ENCODE measurements around the gene SETD7. TPM values are rescaled to one million over a fixed set of nuclear protein-coding genes. Genes with fewer than 3 reads are reported as not detected.
A peak's percentile ranks its signal among the peaks of the same experiment; 100 is the strongest.

The SETD7 gene
- total RNA-seq, 1 donor from 2014 or later = 39.4 TPM

DNA sequence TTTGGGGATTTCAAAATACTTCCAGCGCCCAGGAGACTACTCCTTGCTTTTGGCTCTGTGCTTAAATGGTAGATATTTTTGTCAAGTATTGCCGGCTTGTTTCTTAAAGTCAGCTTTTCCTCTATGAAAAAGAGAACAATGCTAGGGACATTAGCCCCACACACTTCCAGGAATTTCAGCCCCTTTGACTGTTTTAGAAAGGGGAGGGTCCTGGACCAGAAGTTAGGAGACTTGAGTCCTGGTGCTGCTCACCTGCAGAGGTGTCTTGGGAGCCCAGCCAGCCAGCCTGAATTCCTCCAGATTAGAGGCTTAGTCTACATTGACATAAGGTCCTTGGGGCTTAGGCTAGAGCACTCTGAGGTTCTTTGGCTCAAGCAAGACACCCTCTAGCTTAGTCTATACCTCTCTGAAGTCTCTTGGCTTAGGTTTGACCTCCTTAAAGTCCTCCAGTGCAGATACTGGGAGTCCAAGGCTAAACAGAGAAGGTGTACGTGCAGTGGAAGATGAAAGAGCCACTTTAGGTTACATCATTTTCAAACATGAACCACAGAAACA is 1.6 kb upstream of the SETD7 start:
- Histone ChIP-seq H3K36me3 (no peaks in the 10 kb centered on the region), H3K9me3 (no peaks in the 10 kb centered on the region), H3K27ac (peak overlapping the region; percentile 99), H3K4me1 (peaks cover 63% of the 10 kb centered on the region), H3K27me3 (ENCODE audit: low read depth) (no peaks in the 10 kb centered on the region), H3K4me3 (peak overlapping the region; percentile 79)
- ATAC-seq = no peak
- intact Hi-C loops (cut with DNase I) = no loop called here
- TF ChIP-seq, protein P1, sequence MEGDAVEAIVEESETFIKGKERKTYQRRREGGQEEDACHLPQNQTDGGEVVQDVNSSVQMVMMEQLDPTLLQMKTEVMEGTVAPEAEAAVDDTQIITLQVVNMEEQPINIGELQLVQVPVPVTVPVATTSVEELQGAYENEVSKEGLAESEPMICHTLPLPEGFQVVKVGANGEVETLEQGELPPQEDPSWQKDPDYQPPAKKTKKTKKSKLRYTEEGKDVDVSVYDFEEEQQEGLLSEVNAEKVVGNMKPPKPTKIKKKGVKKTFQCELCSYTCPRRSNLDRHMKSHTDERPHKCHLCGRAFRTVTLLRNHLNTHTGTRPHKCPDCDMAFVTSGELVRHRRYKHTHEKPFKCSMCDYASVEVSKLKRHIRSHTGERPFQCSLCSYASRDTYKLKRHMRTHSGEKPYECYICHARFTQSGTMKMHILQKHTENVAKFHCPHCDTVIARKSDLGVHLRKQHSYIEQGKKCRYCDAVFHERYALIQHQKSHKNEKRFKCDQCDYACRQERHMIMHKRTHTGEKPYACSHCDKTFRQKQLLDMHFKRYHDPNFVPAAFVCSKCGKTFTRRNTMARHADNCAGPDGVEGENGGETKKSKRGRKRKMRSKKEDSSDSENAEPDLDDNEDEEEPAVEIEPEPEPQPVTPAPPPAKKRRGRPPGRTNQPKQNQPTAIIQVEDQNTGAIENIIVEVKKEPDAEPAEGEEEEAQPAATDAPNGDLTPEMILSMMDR (IDR thresholded peaks at IDR 0.05) = no peak
- peak; percentile 51 for DNase-seq

DNA sequence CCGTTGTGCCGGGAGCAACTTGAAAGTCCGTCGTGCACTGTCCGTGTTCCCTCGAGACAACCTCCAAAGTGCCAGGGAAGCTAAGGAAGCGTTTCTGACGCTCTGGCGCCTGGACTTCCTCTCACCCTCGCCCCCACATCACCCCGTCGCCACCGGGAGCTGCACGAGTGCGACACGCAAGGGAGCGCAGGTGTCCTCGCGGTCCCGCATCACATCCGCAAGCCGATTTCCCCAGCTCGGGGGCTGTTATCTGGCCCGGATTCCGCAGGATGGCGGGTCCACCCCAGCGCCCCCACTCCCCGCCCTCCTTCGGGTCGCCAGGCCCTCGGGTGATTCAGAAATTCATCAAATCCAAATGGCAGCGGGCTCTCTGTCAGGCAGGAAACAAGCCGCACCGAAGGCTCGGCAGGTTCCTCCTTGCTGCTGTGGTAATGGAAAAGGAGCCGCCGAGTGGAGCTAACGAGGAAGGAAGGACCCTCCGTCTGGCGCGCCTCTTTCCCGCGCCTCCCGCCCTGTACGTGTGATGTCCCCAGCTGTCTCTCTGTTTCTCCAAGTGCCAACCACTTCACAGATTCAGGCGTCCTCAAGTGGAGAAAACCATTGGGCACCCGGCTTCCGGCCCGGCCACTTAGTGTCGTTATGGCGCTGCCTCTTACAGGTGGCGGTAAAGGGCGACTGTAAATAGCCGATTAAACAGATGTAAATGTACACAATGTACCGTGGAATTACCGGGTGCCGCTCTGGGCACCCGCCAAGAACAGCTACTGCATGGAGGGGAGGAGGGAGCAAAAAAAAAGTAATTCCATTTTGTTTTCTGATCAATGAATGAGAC is 921 bp upstream of the SETD7 start:
- H3K4me1 ChIP-seq = peaks cover 70% of the 10 kb centered on the region
- H3K4me3 ChIP-seq = peak overlapping the region; percentile 79
- ATAC-seq = peak; percentile 51 to 63
- H3K36me3 ChIP-seq = no peaks in the 10 kb centered on the region
- H3K27ac ChIP-seq = peak overlapping the region; percentile 99
- peak; percentile 80 for DNase-seq
- no peaks in the 10 kb centered on the region for H3K9me3 ChIP-seq
- intact Hi-C loops (cut with DNase I) = no loop called here
- no peaks in the 10 kb centered on the region for H3K27me3 ChIP-seq (ENCODE audit: low read depth)
- TF ChIP-seq, protein P1 (IDR thresholded peaks at IDR 0.05) = no peak

DNA sequence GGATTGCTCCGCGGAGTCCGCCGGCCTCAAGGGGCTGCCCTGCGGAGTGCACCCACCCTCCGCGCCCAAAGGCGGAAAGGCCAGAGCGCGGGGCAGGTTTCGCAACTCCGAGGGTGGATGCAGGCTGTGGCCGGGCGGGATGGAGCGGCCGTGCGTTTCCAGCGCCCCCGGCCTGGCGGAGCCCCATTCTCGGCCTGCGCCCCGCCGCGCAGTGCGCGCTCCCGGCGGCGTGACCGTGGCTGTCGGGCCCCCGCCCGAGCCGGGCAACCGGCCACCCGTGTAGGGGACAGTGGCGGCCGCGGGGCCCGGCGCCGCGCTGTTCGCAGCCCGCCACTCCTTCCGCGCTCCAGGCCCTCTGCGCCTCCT is 331 bp downstream of the SETD7 start:
- H3K4me3 ChIP-seq = peak overlapping the region; percentile 79
- no peaks in the 10 kb centered on the region for H3K9me3 ChIP-seq
- H3K27me3 ChIP-seq (ENCODE audit: low read depth) = no peaks in the 10 kb centered on the region
- peak overlapping the region; percentile 99 for H3K27ac ChIP-seq
- no peaks in the 10 kb centered on the region for H3K36me3 ChIP-seq
- H3K4me1 ChIP-seq = peaks cover 76% of the 10 kb centered on the region
- intact Hi-C loops (cut with DNase I) = no loop called here
- TF ChIP-seq, protein P1 (IDR thresholded peaks at IDR 0.05) = no peak
- ATAC-seq (peak; percentile 54 to 58), DNase-seq (peak; percentile 76)

DNA sequence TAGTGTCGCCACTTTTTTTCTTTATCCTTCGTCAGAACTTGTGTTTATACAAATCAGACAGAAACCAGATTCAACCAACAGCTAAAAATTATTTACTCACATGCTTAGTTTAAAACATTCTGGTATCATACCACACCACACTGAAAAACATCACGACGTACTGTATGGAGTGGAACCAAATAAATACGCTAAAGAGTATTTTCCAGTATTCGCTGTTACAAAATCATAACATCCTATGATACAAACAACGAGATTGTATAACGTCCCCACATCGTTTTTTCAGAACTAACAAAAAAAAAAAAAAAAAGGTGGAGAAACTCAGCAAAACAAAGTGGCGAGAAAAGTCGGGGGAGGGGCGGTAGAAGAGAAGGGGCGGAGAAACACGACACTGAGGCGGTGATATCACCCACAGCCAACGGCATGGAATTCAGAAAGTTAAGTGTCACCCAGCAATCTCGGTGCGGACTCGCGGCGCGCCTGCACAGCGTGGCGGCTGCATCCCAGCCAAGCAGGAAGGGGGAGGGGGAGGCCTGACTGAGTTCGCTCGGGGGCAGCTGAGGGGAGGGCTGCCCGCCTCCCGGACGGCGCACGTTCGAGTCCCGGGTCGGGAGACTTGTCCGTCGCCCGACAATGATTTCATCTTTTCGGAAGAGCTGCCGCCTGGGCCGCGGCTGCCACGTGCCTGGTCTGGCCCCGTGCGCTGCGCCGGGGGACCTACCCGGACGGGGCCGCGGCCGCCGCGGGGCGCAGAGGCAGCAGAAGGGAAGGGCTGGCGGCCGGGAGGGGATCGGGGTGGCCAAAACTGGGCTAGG is 920 bp downstream of the SETD7 start:
- TF ChIP-seq, protein P1 (IDR thresholded peaks at IDR 0.05) = no peak
- peaks cover 72% of the 10 kb centered on the region for H3K4me1 ChIP-seq
- H3K27me3 ChIP-seq (ENCODE audit: low read depth) = no peaks in the 10 kb centered on the region
- intact Hi-C loops (cut with DNase I) = no loop called here
- peak; percentile 83 to 85 for ATAC-seq
- H3K36me3 ChIP-seq = no peaks in the 10 kb centered on the region
- no peaks in the 10 kb centered on the region for H3K9me3 ChIP-seq
- H3K4me3 ChIP-seq = peak overlapping the region; percentile 79
- peak; percentile 89 for DNase-seq
- peak overlapping the region; percentile 99 for H3K27ac ChIP-seq

DNA sequence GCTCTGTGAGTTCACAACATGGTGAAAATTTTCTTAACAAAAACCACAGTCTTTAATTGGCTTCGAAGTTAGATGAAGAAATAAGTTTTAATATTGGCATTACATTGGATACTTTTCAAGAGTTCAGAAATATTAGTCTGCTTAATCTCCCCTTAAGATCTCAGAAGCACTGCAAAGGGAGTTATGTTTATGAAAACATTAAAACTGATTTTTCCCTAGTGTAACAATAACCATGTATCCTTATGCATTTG is 1.5 kb downstream of the SETD7 start:
- Histone ChIP-seq H3K27ac (peak overlapping the region; percentile 99), H3K4me3 (peak overlapping the region; percentile 79), H3K9me3 (no peaks in the 10 kb centered on the region), H3K27me3 (ENCODE audit: low read depth) (no peaks in the 10 kb centered on the region), H3K36me3 (no peaks in the 10 kb centered on the region), H3K4me1 (peaks cover 67% of the 10 kb centered on the region)
- ATAC-seq (no peak), DNase-seq (no peak)
- TF ChIP-seq, protein P1 (IDR thresholded peaks at IDR 0.05) = no peak
- intact Hi-C loops (cut with DNase I) = no loop called here

Data from lower lobe of right lung (tissue), 2 donors.